Psoas muscle (tissue), 8 donors: Measurements from ENCODE around the gene ASPHD2. TPM values are rescaled to one million over a fixed set of nuclear protein-coding genes. Genes with fewer than 3 reads are reported as not detected.

Source experiments
- ATAC-seq, 4 donors: fragments of 200-7000 bp; cut with Tn5 transposase; one replicate each; pipeline ENCODE4 v1.9.1; 2020; ENCODE audit warnings: moderate library complexity in 3 of 4, mild to moderate bottlenecking in 2 of 4
- DNase-seq, 2 donors: peaks; one replicate each; pipeline ENCODE4 v3.0.0-alpha.2; 2020
- H3K27ac ChIP-seq: fragments of 200-600 bp; one replicate; pipeline ENCODE4 v1.8.0; 2022
- H3K27me3 ChIP-seq, 3 donors: fragments of 200-600 bp in 1 of 3; one replicate each; pipeline versions ENCODE4 v1.6.1 to v1.8.0; 2013 to 2022; ENCODE audit warnings: low read length in 2 of 3, mild to moderate bottlenecking in 2 of 3, moderate library complexity in 1 of 3; ENCODE audit not compliant: insufficient read depth in 3 of 3
- H3K36me3 ChIP-seq, 2 donors: fragments of 200-600 bp in 1 of 2; one replicate each; pipeline versions ENCODE4 v1.6.1 to v1.8.0; 2013 to 2022; ENCODE audit warnings: low read depth in 1 of 2, mild to moderate bottlenecking in 1 of 2, moderate library complexity in 1 of 2; ENCODE audit not compliant: insufficient read depth in 1 of 2
- H3K4me1 ChIP-seq: fragments of 200-600 bp; one replicate; pipeline ENCODE4 v1.8.0; 2022
- H3K4me3 ChIP-seq: fragments of 200-600 bp; one replicate; pipeline ENCODE4 v1.8.0; 2022; ENCODE audit warnings: mild to moderate bottlenecking
- H3K9me3 ChIP-seq: fragments of 200-600 bp; one replicate; pipeline ENCODE4 v1.8.0; 2022
- WGBS, 3 donors: extraction: QIAGEN DNeasy Blood & Tissue Kit; methylation state at CpG; one replicate each; pipeline versions ENCODE4 v1.1.6 to v1.1.7; 2013; 5-methylcytosine and 5-hydroxymethylcytosine counted together
- intact Hi-C, 2 donors: fragments of 100-400 bp; cut with DNase I; formaldehyde crosslinking; loops; one replicate each; pipeline versions ENCODE4 v1.11.0 to v1.14.2; 2022
- polyA plus RNA-seq, 3 donors: library from polyadenylated mRNA; stranded (reverse); fragments of 200-250 nt; gene quantifications; one replicate each; pipeline ENCODE4 v1.2.3, GENCODE V29; 2013
- total RNA-seq, 4 donors: library from RNA; stranded (reverse); fragmentation: NEBNext Ultra II Directional in 2 of 4; extraction: Animal tissue kit (Norgen Biotek cat#: 25700) in 2 of 4; gene quantifications; one replicate each; pipeline versions ENCODE4 v1.2.1 to v1.2.4, GENCODE V29; 2021 to 2023
- TF ChIP-seq, protein P1 (sequence below): fragments of 200-600 bp; IDR thresholded peaks from one replicate; pipeline ENCODE4 v1.8.0; 2022; ENCODE audit warnings: antibody characterized with exemption
- donor health status: healthy with polysubstance abuse.
- donor health status: DM: no; HTN: no; CAD: no; lungs with moderate emphysema.
- donor health status: Bipolar disorder and iron deficiency.
- donor health status: healthy.
- donor health status: DM: yes; HTN: yes; CAD: no.
- donor health status: DM: no; HTN: no; CAD: no.
- donor health status: DM: no; HTN: no; CAD: no.
- donor health status: DM: yes; HTN: yes; CAD: no.

Gene ASPHD2
- total and polyA plus RNA-seq, 7 donors: 0.04 to 0.38 (median 0.14) TPM; not detected in 1

- DNase-seq (no peak), ATAC-seq (no peak)
- H3K27ac ChIP-seq: peak overlapping the region; percentile 100
- H3K4me3 ChIP-seq: peak overlapping the region; percentile 99
- no peaks in the 10 kb centered on the region for H3K27me3 ChIP-seq
- H3K4me1 ChIP-seq: peaks cover 60% of the 10 kb centered on the region
- WGBS, 3 donors: 74 to 85% (median 77%) methylated on average over 4 of the region's 4 CpGs
- H3K36me3 ChIP-seq: peaks cover 12 to 58% of the 10 kb centered on the region in 2 donors
- intact Hi-C loops: loop anchor here in 1 of 2 donors (5.0 kb wide), 1 partner anchor 106 kb away; no protein-coding TSS in a partner anchor
- TF ChIP-seq, protein P1, sequence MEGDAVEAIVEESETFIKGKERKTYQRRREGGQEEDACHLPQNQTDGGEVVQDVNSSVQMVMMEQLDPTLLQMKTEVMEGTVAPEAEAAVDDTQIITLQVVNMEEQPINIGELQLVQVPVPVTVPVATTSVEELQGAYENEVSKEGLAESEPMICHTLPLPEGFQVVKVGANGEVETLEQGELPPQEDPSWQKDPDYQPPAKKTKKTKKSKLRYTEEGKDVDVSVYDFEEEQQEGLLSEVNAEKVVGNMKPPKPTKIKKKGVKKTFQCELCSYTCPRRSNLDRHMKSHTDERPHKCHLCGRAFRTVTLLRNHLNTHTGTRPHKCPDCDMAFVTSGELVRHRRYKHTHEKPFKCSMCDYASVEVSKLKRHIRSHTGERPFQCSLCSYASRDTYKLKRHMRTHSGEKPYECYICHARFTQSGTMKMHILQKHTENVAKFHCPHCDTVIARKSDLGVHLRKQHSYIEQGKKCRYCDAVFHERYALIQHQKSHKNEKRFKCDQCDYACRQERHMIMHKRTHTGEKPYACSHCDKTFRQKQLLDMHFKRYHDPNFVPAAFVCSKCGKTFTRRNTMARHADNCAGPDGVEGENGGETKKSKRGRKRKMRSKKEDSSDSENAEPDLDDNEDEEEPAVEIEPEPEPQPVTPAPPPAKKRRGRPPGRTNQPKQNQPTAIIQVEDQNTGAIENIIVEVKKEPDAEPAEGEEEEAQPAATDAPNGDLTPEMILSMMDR: no peak
- H3K9me3 ChIP-seq: no peaks in the 10 kb centered on the region
Measured at GRCh38 chr22:26481694-26482093, 52.6 kb downstream of the ASPHD2 start.

DNA sequence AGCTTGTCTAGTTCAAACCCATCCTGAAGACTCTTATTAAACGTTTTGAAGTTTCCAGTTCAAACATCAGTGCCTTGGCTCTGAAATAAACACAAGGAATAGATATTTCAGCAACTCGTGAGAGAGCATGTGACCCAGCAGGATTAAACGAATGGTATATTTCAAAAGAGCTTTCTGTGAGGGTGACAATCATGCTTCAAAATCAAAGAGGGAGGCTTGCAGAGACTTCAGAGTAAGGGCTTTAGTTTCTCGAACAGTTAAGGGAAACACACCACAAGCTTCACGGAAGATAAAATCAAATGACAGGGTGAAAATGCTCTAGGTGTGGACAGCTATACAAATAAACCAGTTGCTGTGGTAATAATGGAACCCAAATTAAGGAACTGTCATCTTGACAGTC lies 53.1 kb downstream of the ASPHD2 start:
- Histone ChIP-seq H3K27ac (peak overlapping the region; percentile 100), H3K36me3 (peaks cover 9 to 58% of the 10 kb centered on the region in 2 donors), H3K4me3 (peak overlapping the region; percentile 99), H3K27me3 (no peaks in the 10 kb centered on the region), H3K4me1 (peaks cover 60% of the 10 kb centered on the region), H3K9me3 (no peaks in the 10 kb centered on the region)
- intact Hi-C loops: loop anchor here in 1 of 2 donors (5.0 kb wide), 1 partner anchor 105 kb away; no protein-coding TSS in a partner anchor
- ATAC-seq (no peak), DNase-seq (no peak)
- TF ChIP-seq, protein P1: no peak
- WGBS, 3 donors: 50 to 70% (median 52%) methylated on average over 5 of the region's 5 CpGs

DNA sequence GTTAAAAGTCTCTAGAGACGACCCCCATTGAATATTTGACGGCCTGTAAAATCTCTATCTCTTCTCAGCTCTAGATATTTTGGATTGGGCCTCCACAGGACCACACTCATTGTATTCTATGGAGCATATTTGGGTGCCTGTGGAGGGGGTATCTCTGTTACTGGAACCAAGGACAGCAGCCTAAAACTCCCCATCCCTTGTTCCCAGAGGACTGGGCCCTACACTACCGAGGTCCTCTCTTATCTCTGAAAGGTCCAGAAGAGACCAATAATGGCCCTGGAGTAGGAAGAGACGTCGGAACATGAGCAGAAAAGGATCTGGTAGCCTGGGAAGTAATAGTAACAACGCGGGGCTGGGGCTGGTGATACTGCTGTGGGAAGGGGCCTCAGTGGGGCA lies 54.0 kb downstream of the ASPHD2 start:
- Histone ChIP-seq H3K27me3 (no peaks in the 10 kb centered on the region), H3K36me3 (peaks cover 5 to 58% of the 10 kb centered on the region in 2 donors), H3K9me3 (no peaks in the 10 kb centered on the region), H3K4me3 (peak overlapping the region; percentile 99), H3K27ac (peak overlapping the region; percentile 100), H3K4me1 (peaks cover 60% of the 10 kb centered on the region)
- WGBS, 3 donors: 6 to 11% (median 8%) methylated on average over 7 of the region's 7 CpGs
- intact Hi-C loops: loop anchor here in 1 of 2 donors (5.0 kb wide), 1 partner anchor 104 kb away; no protein-coding TSS in a partner anchor
- ATAC-seq (peak; percentile 3 to 35 (median 14)), DNase-seq (no peak)
- TF ChIP-seq, protein P1: no peak

- TF ChIP-seq, protein P1: no peak
- Histone ChIP-seq H3K27ac (peak within 1 kb of the TSS; percentile 100), H3K27me3 (no peaks in the 10 kb centered on the region), H3K9me3 (no peaks in the 10 kb centered on the region), H3K36me3 (peaks cover 7 to 59% of the 10 kb centered on the region in 2 donors), H3K4me3 (peak within 1 kb of the TSS; percentile 99), H3K4me1 (peaks cover 60% of the 10 kb centered on the region)
- intact Hi-C loops: loop anchor here in 1 of 2 donors (5.0 kb wide), 1 partner anchor 104 kb away; no protein-coding TSS in a partner anchor
- peak; percentile 94 to 96 (median 95) for ATAC-seq
- WGBS, 3 donors: 0 to 1% (median 1%) methylated on average over 64 to 84 of the region's 85 CpGs
- DNase-seq: peak; percentile 91 to 95
Measured at GRCh38 chr22:26483439-26484359, 54.6 kb downstream of the ASPHD2 start, which contains the start of the genes HPS4 and SRRD. TSS of gene HPS4 (minus strand) at chr22:26483783. CDS start at chr22:26481762, 2,021 bp downstream. TSS of gene SRRD (plus strand) at chr22:26483877. CDS start at chr22:26483891, 14 bp downstream.
